T1000 (cell line): ENCODE results near the gene GALM.
"Not testable (repeated sequence)": the region's sequence is repeated elsewhere in the genome, so short reads cannot be mapped to it uniquely, and the experiment has no call there.

ENCODE experiments used
- DNase-seq: peaks from one replicate; lab custom pipeline; 2025; ENCODE audit warnings: mixed read lengths; lab: John Stamatoyannopoulos, UW

The GALM gene

DNA sequence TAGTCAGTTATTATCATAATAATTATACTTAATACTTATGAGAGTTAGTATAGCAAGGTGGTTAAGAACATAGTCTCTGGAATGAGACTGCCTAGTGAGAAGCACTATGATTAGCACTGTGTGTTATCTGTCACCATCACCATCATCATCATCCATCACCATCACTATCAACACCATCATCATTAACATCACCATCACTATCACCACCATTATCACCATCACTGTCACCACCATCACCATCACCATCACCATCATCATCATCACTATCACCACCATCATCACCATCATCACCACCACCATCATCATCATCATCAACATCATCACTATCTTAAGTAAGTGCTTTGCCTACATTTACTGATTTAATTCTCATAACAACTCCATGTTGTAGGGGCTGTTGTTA is 45.6 kb downstream of the GALM start:
- DNase-seq = no peak

DNA sequence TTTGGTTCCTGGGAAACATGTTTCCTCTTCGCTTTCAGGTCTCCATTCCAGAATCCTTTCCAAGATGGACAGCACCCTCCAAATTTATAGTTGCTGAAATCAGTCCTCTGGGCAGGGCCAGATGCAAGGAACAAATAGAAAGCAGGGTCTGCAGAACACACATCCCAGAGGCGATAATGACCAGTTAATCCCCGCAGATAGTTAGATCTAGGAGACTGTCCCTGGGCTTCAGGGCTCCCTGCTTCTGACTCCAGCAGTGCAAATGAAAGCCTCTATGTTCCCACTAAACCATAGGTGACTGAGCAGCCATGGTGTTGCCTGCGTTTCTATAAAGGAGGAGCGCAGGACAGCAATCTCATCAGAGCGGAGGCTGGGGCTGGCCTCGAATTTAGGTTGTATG is 46.5 kb downstream of the GALM start:
- DNase-seq = no peak

DNA sequence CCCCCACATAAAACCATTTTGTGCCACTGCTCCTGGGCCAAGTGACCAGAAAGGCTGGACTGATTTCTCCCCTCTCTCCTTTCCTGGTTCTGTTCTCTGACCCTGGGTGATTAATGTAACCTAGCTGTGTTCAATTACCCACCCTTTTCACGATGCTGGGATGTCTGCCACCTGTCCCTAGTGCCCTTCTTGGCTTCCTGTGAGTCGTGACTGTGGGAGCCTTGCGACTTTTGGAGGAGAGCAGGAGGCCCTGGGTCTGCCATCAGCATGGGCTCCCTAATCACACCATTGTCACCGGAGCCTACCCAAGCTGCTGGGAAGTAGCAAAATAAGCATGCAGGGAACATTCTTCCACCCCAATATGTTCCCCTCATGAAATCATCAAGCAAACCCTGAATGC is 47.0 kb downstream of the GALM start:
- no peak for DNase-seq

DNA sequence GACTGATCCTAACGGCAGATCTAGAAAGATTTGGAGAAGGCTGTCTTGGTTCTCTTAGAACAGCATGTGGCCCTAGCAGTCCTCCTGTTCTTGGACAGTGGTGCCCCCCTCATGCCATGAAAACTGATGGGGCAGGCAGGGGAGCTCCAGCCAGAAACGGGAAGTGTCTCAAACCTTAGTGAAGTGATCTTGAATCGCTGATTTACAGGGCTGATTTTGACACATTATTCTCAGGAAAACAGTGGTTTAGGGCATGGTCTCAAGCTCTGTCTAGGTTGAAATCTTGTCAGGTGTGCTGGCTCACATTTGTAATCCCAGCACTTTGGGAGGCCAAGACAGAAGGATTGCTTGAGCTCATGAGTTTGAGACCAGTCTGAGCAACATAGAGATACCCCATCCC is 47.4 kb downstream of the GALM start:
- no peak for DNase-seq

DNA sequence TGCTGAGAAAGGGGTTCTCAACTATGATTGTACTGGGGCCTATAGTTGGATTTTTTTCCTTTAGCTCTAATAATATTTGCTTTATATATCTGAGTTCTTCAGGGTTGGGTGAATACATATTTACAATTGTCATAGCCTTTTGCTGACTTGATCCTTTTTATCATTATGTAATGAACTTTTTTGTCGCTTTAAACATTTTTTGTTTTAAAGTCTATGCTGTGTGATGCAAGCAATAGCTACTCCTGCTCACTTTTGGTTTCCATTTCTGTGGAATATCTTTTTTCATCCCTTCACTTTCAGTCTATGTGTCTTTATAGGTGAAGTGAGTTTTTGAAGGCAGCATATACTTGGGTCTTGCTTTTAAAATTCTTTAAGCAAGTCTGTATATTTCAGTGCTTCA is 49.0 kb downstream of the GALM start:
- DNase-seq = not testable (repeated sequence)

DNA sequence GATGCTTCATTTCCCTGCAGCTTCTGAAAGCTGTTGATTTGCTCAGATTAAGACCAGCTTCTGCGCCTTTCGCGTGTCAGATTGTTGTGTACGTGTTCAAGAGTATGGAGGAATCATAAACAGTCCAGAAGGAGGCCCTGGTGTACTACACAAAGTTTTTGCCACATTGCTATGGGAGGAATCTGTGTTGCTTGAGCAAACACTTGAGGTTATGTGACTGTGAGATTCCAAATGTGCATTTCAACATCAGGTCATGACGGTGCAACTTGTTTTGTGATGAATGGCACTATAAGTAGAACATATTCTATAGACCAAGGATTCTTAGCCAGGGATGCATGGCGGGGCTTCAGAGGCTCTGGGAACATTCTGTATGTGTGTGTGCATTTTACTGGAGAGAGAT is 50.3 kb downstream of the GALM start:
- no peak for DNase-seq

DNA sequence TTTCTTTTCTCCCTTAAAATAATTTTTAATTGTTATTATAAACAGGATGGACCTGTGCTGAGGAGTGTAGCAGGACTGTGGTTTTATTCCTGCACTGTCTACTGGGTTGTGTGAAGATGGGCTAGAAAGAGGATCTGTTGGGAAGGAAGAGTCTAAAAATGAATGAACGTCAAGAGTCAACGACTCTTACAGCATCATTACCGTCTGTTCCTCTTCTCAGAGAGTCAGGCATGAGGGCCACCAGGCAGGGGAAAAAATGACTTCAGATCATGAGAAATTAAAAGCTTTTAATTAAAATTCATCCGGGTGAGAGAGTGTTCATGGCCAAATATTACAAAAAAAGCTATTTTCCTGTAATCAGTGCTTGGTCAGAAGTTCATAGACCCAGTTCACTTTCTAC is 52.7 kb downstream of the GALM start:
- DNase-seq = no peak

DNA sequence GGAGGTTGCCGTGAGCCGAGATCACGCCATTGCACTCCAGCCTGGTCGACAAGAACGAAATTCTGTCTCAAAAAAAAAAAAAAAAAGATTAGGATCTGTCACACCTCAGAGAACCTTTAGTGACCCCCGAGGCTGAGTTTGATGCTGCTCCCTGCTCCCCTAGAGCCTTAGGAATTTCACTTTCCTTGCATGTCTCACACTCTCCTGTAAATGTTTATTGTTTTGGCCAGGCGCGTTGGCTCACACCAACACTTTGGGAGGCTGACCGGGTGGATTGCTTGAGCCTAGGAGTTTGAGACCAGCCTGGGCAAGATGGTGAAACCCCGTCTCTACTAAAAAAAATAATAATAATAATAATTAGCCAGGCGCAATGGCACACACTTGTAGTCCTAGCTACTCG is 53.8 kb downstream of the GALM start:
- DNase-seq = no peak

DNA sequence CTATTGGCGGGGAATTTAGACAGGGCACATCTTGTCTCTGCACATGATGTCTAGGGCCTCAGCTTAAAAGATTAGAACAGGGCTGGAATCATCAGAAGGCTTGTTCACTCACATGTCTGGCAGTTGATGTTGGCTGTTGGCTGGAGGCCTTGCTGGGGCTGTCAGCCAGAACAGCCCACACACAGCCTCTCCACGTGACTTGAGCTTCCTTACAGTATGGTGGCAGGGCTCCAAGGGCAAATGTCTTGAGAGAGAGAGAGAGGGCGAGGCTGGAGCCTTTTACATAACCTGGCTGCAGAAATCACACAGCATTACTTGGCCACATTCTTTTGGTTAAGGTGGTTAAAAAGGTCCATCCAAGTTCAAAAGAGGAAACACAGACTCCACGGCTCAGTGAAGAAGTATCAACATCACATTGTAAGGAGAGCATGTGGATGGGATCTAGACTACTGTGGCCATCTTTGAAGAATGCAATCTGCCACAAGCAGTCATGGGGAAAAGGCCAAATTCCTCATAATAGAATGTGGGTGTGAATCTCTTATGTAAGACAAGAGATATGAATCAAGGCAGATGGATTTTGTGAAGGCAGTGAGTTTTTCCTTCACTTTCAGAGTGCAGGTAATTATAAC is 54.8 kb downstream of the GALM start:
- peak; percentile 14 for DNase-seq

DNA sequence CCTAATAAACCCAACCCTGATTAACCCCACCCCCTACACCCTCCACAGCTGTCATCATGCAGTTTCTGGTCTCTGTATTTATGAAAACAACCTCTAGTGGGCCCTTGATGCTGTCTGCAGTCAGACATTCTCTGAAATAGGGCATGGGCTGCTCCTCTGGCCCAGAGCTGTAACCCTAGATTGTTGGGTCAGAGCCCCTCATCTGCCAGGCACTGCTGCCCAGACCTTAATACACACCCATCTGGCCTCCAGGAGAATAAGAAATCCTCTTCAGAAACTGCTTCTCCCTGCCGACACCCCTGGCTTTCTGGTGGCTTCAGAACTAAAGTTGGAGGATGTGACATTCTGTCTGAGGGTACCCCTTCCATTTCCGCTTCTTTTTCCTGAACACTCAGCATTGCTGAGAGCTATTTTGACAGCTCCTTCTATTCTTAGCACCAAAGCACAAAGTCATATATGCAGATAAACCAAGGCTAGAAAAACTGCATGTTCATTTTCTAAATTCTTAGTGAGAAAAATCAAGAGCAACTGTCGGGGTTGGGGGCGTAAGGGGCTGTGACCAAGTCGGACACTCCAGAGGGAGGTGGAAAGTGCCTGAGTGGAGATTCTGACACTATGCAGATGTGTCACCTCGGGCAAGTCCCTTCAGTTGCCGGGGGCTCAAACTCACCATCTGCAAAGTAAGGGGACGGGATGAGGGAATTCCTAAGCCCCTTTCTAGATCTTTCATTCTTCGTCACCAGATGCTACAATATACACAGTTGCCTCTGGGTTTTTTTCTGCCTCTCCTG is 56.6 kb downstream of the GALM start:
- no peak for DNase-seq

DNA sequence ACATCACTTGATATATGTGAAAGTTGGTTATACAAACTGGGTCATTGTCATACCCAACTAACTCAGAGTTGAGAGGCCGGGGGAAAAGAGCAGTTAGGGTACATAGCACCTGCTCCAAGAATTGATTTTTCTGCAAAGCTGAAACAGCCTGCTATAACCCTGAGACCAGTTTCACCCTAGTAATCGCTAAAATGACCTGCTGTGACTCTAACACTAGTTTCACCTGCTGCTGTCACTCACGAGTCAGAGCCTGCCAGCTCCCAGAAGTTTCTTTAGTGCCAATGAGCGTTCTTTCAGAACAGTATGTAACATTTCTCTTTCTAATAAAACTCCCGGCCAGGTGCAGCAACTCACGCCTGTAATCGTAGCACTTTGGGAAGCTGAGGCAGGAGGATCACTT is 57.3 kb downstream of the GALM start:
- DNase-seq = no peak

DNA sequence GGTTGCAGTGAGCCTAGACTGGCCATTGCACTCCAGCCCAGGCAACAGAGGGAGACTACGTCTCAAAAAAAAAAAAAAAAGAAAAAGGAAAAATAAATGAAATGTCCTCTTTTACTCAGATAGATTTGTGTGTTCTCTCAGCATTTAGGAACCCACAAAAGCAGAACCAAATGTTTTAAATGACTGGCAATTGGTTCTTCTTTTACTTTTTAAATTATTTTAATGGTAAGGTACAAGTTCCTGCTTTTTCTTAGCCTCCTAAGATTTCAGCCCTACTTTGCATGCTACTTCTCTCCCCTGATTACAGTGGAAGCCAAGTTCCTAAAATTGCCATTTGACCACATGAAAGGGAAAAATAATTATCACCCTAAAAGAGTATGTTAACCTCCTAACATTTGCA is 61.7 kb downstream of the GALM start:
- DNase-seq = no peak

DNA sequence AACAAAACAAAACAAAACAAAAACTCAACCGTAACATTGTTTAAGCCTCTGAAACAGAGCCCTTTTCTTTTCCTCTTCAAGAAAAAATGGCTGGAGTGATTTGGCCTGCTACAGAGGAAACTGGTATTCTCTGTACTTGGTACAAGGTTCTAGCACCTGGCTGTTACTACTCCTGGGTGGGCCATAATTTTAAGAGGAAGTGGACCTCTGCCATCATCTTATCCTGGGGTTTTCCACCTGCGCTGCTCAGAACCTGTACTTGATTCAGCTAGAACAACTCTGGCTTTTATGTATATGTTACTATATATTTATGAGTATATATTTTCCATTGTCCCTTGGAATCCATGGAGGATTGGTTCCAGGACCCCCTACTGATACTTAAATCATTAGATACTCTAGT is 62.8 kb downstream of the GALM start:
- DNase-seq = no peak

DNA sequence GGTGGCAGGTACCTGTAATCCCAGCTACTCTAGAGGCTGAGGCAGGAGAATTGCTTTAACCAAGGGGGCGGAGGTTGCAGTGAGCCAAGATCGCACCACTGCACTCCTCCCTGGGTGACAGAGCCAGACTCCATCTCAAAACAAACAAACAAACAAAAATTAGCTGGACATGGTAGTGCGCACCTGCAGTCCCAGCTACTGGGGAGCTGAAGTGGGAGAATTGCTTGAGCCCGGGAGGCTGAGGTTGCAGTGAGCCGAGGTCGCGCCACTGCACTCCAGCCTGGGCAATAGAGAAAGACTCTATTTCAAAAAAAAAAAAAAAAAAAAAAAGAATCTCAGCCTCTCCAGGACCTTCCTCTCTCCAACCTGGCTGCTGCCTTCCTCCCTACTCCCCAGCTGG is 65.2 kb downstream of the GALM start:
- no peak for DNase-seq

DNA sequence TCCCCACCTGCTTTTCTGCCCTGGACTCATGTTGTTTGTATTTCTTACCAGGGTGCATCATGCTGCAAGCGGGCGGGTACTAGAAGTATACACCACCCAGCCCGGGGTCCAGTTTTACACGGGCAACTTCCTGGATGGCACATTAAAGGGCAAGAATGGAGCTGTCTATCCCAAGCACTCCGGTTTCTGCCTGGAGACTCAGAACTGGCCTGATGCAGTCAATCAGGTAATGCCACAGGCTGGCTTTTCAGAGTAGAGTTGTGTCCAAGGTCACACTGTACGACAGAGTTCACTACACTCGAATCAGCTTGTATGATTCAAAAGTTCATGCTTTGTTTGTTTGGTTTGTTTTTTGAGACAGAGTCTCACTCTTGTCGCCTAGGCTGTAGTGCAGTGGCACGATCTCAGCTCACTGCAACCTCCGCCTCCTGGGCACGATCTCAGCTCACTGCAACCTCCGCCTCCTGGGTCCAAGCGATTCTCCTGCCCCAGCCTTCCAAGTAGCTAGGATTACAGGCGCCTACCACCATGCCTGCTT is 65.8 kb downstream of the GALM start:
- no peak for DNase-seq

DNA sequence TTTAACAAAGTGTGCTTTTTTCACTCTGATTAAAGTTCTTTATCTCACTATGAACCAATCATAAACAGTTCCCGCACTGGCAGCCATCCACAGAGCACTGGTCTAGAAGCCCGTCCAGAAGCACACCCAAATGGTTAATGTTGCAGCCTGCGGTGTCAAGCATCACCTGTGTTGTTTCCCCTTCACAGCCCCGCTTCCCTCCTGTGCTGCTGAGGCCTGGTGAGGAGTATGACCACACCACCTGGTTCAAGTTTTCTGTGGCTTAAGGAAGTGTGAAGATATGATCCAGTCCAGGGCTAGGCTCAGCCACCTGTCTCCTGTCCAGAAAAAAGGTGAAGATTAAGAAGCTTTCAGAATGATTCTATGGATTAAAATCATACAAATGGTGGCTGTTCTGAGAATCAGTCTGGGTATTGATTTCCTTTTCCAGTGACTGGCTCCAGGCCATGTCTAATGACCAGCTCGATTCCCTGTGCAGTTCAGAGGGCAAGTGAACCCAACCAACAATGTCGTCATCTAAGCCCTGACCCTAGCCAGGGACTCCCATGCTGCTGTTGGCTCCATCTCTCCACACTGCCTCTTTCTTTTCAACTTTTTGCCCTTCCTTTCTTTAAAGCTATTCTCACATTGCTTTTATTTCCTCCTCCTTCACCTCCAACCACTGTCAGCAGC is 67.5 kb downstream of the GALM start:
- no peak for DNase-seq

DNA sequence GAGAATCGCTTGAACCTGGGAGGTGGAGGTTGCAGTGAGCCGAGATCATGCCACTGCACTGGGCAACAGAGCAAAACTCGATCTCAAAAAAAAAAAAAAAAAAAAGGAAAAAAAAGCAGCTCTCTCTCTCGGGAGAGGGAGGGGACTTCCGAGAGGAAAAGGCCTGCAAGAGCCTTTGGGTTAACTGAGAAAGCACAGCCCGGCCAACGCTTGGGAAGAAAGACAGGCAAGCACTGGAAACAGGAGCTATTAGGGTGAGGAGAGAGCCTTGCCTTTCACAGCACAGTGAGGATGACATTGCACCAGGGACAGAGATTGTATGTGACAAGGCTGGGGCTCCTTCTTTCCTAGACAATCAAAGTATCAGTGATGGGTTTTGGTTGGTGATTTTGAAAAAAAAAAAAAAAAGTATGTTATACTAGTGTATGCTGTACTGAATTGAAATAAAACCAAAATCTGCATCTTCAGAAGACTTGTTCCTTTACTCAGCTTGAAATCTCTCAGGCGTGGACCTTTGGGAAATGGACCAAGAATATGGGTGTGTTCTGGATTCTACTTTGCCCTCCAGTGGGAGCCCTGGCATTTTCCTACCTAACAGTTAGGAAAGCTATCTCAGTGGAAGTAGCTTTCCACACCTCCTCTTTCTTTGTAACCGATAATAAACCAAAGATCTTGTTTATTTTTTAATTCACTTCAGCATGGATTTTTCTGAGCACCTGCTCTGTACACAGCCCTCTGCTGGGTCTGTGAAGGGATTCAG is 68.6 kb downstream of the GALM start:
- DNase-seq = no peak

DNA sequence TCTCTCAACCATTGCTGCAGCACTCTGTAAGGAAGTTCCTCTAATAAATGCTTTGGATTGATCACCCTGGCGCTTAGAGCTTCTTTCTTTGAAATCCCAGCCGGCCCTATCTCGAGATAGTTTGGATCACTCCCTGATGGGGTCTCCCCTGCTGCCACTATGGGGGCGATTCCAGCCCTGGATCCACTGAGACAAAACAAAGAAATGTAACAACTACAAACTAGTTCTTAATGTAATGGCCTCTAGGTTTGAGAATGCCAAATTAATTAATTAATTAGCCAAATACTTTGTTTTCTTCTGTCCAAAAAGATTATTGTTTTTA is 70.0 kb downstream of the GALM start:
- DNase-seq = no peak

DNA sequence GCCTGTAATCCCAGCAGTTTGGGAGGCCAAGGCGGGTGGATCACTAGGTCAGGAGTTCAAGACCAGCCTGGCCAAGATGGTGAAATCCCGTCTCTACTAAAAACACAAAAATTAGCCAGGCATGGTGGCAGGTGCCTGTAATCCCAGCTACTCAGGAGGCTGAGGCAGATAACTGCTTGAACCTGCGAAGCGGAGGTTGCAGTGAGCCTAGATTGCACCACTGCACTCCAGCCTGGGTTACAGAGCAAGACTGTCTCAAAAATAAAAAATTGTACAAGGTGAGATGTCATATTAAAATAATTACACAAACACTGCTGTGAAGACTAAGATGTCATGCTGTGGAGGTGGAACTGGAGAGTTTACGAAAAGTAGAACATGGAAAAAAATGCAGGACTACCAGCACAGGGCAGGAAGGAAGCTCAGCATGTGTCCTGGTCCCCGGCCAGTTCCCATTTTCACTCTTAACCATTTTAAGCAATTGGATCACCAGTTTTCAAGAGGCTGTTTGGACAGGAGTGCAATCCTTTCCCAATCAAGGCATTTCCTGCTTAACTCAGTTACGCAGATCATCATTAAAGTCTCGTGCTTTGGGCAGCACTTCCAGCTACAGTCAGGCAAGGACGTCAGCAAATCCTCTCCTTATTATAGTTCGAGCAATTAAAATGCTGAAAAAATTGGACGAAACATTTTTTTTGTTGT is 71.2 kb downstream of the GALM start:
- DNase-seq = not testable (repeated sequence)

DNA sequence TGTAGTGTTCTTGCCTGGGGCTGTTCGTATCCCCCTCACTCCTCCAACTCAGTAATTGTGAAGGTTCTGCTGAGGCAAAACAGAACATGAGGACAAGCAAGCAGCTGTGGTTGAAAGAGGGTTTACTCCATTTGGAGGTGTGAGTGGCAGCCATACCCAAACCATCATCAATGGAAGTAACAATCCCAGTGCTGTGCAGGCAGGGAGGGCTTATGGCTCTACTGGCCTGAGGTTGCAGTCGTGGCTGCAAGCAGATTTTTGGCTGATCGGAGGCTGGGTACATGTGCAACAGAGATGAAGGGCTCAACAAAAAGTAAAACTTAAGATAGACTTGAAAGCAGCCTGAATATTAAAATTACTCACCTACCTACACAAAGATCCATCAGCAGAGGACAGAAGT is 72.0 kb downstream of the GALM start:
- no peak for DNase-seq

DNA sequence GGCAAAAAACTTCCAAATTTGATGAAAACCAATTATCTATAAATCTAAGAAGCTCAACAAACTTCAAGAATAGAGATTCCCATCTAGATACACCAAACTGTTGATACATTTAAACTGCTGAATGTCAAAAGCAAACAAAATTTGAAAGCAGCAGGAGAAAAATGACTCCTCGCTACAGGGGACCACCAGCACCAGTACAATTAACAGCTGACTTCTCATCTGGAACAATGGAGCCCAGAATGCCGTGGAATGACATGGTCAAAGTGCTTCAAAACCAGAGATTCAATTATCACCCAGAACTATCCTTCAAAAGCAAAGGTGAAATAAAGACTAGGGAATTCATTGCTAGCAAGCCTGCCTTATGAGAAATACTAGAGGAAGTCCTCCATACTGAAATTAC is 73.6 kb downstream of the GALM start:
- DNase-seq = no peak
